Neural crest cell (in vitro differentiated cells): ENCODE measurements around the gene HSD17B3. TPM values are rescaled to one million over a fixed set of nuclear protein-coding genes. Genes with fewer than 3 reads are reported as not detected.
"Not testable (repeated sequence)": the region's sequence is repeated elsewhere in the genome, so short reads cannot be mapped to it uniquely, and the experiment has no call there.

Experiments
- DNase-seq: peaks from one replicate; pipeline ENCODE4 v3.0.0; 2021; ENCODE audit warnings: low read depth, mixed read lengths, low spot score
- H3K27ac Mint-ChIP-seq: one replicate; pipeline ENCODE4 v1.8.0; 2021; ENCODE audit warnings: mild to moderate bottlenecking, mixed read lengths; ENCODE audit not compliant: unreplicated experiment
- H3K27me3 Mint-ChIP-seq: 2 replicates; pipeline ENCODE4 v1.8.0; 2021; ENCODE audit warnings: low read depth, mild to moderate bottlenecking, mixed read lengths
- H3K36me3 Mint-ChIP-seq: 2 replicates; pipeline ENCODE4 v1.8.0; 2021; ENCODE audit warnings: low read depth, mild to moderate bottlenecking, mixed read lengths
- H3K4me1 Mint-ChIP-seq: 2 replicates; pipeline ENCODE4 v1.8.0; 2021; ENCODE audit warnings: mixed read lengths
- H3K4me3 Mint-ChIP-seq: one replicate; pipeline ENCODE4 v1.8.0; 2021; ENCODE audit warnings: mild to moderate bottlenecking, mixed read lengths
- H3K9me3 Mint-ChIP-seq: 2 replicates; pipeline ENCODE4 v1.8.0; 2021; ENCODE audit warnings: mixed read lengths
- total RNA-seq: library from RNA; stranded (reverse); gene quantifications from 2 replicates; pipeline ENCODE4 v1.2.1, GENCODE V29; 2021
- TF ChIP-seq, protein P1 (sequence below): fragments of 200-600 bp; sonication (generic); conservative IDR thresholded peaks from 2 replicates; pipeline ENCODE4 v1.5.0; 2021; ENCODE audit warnings: antibody characterized with exemption, mild to moderate bottlenecking

The HSD17B3 gene
- total RNA-seq, 1 donor from 2014 or later = not detected

GRCh38 chr9:96320749-96321280 is 18.8 kb upstream of the HSD17B3 start:
- Mint-ChIP-seq H3K4me1 (peaks cover 4% of the 10 kb centered on the region), H3K36me3 (no peaks in the 10 kb centered on the region), H3K27ac (no peak overlapping the region), H3K9me3 (no peaks in the 10 kb centered on the region), H3K27me3 (no peaks in the 10 kb centered on the region), H3K4me3 (no peak overlapping the region)
- no peak for DNase-seq
- TF ChIP-seq, protein P1, sequence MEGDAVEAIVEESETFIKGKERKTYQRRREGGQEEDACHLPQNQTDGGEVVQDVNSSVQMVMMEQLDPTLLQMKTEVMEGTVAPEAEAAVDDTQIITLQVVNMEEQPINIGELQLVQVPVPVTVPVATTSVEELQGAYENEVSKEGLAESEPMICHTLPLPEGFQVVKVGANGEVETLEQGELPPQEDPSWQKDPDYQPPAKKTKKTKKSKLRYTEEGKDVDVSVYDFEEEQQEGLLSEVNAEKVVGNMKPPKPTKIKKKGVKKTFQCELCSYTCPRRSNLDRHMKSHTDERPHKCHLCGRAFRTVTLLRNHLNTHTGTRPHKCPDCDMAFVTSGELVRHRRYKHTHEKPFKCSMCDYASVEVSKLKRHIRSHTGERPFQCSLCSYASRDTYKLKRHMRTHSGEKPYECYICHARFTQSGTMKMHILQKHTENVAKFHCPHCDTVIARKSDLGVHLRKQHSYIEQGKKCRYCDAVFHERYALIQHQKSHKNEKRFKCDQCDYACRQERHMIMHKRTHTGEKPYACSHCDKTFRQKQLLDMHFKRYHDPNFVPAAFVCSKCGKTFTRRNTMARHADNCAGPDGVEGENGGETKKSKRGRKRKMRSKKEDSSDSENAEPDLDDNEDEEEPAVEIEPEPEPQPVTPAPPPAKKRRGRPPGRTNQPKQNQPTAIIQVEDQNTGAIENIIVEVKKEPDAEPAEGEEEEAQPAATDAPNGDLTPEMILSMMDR = no peak

GRCh38 chr9:96318921-96319565 is 17.1 kb upstream of the HSD17B3 start:
- peaks cover 4% of the 10 kb centered on the region for H3K4me1 Mint-ChIP-seq
- H3K9me3 Mint-ChIP-seq = peaks cover 2% of the 10 kb centered on the region
- TF ChIP-seq, protein P1 = no peak
- H3K27me3 Mint-ChIP-seq = no peaks in the 10 kb centered on the region
- no peak overlapping the region for H3K27ac Mint-ChIP-seq
- no peak overlapping the region for H3K4me3 Mint-ChIP-seq
- H3K36me3 Mint-ChIP-seq = no peaks in the 10 kb centered on the region
- DNase-seq = no peak

- TF ChIP-seq, protein P1 = peak; percentile 95
- Mint-ChIP-seq H3K4me1 (peaks cover 4% of the 10 kb centered on the region), H3K9me3 (peaks cover 9% of the 10 kb centered on the region), H3K36me3 (peaks cover 10% of the 10 kb centered on the region), H3K27me3 (no peaks in the 10 kb centered on the region), H3K4me3 (no peak overlapping the region), H3K27ac (no peak overlapping the region)
- peak; percentile 53 for DNase-seq
Observed at GRCh38 chr9:96317335-96317980, 15.5 kb upstream of the HSD17B3 start.

GRCh38 chr9:96309850-96310249 is 7.9 kb upstream of the HSD17B3 start:
- TF ChIP-seq, protein P1 = no peak
- Mint-ChIP-seq H3K4me3 (no peak overlapping the region), H3K27me3 (no peaks in the 10 kb centered on the region), H3K9me3 (peaks cover 20% of the 10 kb centered on the region), H3K36me3 (peaks cover 21% of the 10 kb centered on the region), H3K4me1 (peaks cover 7% of the 10 kb centered on the region), H3K27ac (no peak overlapping the region)
- DNase-seq = no peak

DNA sequence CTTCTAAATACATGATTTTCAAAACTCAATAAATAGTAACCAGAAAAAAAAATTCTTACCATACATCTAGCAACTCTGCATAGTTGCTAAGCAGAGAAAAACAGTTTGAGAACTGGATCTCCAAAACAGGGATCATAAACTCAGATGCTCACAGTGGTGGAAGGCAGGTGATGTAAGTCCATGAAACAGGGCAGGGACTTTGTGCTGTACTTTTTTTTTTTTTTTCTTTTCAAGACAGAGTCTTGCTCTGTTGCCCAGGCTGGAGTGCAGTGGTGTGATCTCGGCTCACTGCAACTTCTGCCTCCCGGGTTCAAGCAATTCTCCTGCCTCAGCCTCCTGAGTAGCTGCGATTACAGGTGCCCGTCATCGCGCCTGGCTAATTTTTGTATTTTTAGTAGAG is 5.0 kb upstream of the HSD17B3 start:
- not testable (repeated sequence) for H3K27ac Mint-ChIP-seq, H3K9me3 Mint-ChIP-seq, H3K27me3 Mint-ChIP-seq, H3K36me3 Mint-ChIP-seq, H3K4me3 Mint-ChIP-seq, DNase-seq
- peaks cover 12% of the 10 kb centered on the region for H3K4me1 Mint-ChIP-seq

GRCh38 chr9:96305171-96305570 is 3.2 kb upstream of the HSD17B3 start:
- no peaks in the 10 kb centered on the region for H3K9me3 Mint-ChIP-seq
- no peaks in the 10 kb centered on the region for H3K27me3 Mint-ChIP-seq
- H3K27ac Mint-ChIP-seq = no peak overlapping the region
- DNase-seq = no peak
- TF ChIP-seq, protein P1 = no peak
- no peaks in the 10 kb centered on the region for H3K36me3 Mint-ChIP-seq
- no peak overlapping the region for H3K4me3 Mint-ChIP-seq
- peaks cover 13% of the 10 kb centered on the region for H3K4me1 Mint-ChIP-seq
